ENCODE measurements around the gene ARSG. TPM values are rescaled to one million over a fixed set of nuclear protein-coding genes. Genes with fewer than 3 reads are reported as not detected.

The ARSG gene
- total and polyA plus RNA-seq, 4 experiments from 2014 or later: 10.4 to 19.1 (median 13.1) TPM

GRCh38 chr17:68446626-68447041 is 155.3 kb downstream of the ARSG start:
- intact Hi-C loops (cut with micrococcal nuclease): loop anchor here (5.0 kb wide), 1 partner anchor 389 kb away; no protein-coding TSS in a partner anchor

GRCh38 chr17:68449021-68449739 is 157.9 kb downstream of the ARSG start:
- peaks cover 0 to 4% (median 1%) of the 10 kb centered on the region in 4 donors for H3K4me1 Mint-ChIP-seq
- H3K4me3 Mint-ChIP-seq: no peak overlapping the region
- H3K36me3 Mint-ChIP-seq: peaks cover 23 to 25% of the 10 kb centered on the region in 2 donors
- intact Hi-C loops (cut with micrococcal nuclease): loop anchor here (5.0 kb wide), 1 partner anchor 392 kb away; no protein-coding TSS in a partner anchor
- POLR2A ChIA-PET (ENCODE audit: partially characterized antibody): no interaction called here
- no peaks in the 10 kb centered on the region for H3K9me3 ChIP-seq (ENCODE audit: control insufficient read depth in 1 of 2, low read length in 2 of 2)
- H3K27ac Mint-ChIP-seq: no peak overlapping the region
- H3K27me3 Mint-ChIP-seq: no peaks in the 10 kb centered on the region
- H3K27me3 ChIP-seq (ENCODE audit: insufficient read depth, low read length): no peaks in the 10 kb centered on the region
- CTCF ChIA-PET (ENCODE audit: partially characterized antibody): no interaction called here
- H3K4me3 ChIP-seq (ENCODE audit: low read length in 2 of 2): no peak overlapping the region
- no peaks in the 10 kb centered on the region for H3K4me1 ChIP-seq (ENCODE audit: insufficient read depth, low read length)
- H3K27ac ChIP-seq (ENCODE audit: low read depth, low read length): no peak overlapping the region
- H3K36me3 ChIP-seq (ENCODE audit: insufficient read depth, low read length): peaks cover 7% of the 10 kb centered on the region
- no peak for DNase-seq
- no peaks in the 10 kb centered on the region for H3K9me3 Mint-ChIP-seq

More at GRCh38 chr17:68446626-68447041, 155.3 kb downstream of the ARSG start:
- H3K9me3 ChIP-seq (ENCODE audit: control insufficient read depth in 1 of 2, low read length in 2 of 2): no peaks in the 10 kb centered on the region
- Mint-ChIP-seq H3K4me3 (no peak overlapping the region), H3K36me3 (peaks cover 22 to 25% of the 10 kb centered on the region in 2 donors), H3K9me3 (no peaks in the 10 kb centered on the region), H3K27ac (peak overlapping the region in 2 of 7 donors; percentile 23 to 36), H3K27me3 (no peaks in the 10 kb centered on the region), H3K4me1 (peaks cover 2 to 4% (median 2%) of the 10 kb centered on the region in 4 donors)
- H3K4me3 ChIP-seq (ENCODE audit: low read length in 2 of 2): no peak overlapping the region
- peaks cover 7% of the 10 kb centered on the region for H3K36me3 ChIP-seq (ENCODE audit: insufficient read depth, low read length)
- no peak for DNase-seq
- POLR2A ChIA-PET (ENCODE audit: partially characterized antibody): interaction anchor here (1.2 to 1.8 kb wide), 2 partner anchors 9 kb away, joined by 4 to 5 read pairs; no protein-coding TSS in a partner anchor
- no peaks in the 10 kb centered on the region for H3K27me3 ChIP-seq (ENCODE audit: insufficient read depth, low read length)
- CTCF ChIA-PET (ENCODE audit: partially characterized antibody): interaction anchor here (0.6 to 1.5 kb wide), 4 partner anchors 9 to 274 kb away, joined by 3 to 4 read pairs (median 3); no protein-coding TSS in a partner anchor
- peaks cover under 1% of the 10 kb centered on the region for H3K4me1 ChIP-seq (ENCODE audit: insufficient read depth, low read length)
- H3K27ac ChIP-seq (ENCODE audit: low read depth, low read length): no peak overlapping the region

- H3K27me3 Mint-ChIP-seq: no peaks in the 10 kb centered on the region
- H3K4me1 Mint-ChIP-seq: peaks cover 0 to 4% (median 1%) of the 10 kb centered on the region in 4 donors
- CTCF ChIA-PET (ENCODE audit: partially characterized antibody): interaction anchor here (1.6 kb wide), 1 partner anchor 15 kb away, joined by 4 read pairs; no protein-coding TSS in a partner anchor
- peaks cover 23 to 25% of the 10 kb centered on the region in 2 donors for H3K36me3 Mint-ChIP-seq
- H3K4me3 ChIP-seq (ENCODE audit: low read length in 2 of 2): no peak overlapping the region
- POLR2A ChIA-PET (ENCODE audit: partially characterized antibody): no interaction called here
- no peak overlapping the region for H3K4me3 Mint-ChIP-seq
- no peaks in the 10 kb centered on the region for H3K9me3 Mint-ChIP-seq
- H3K4me1 ChIP-seq (ENCODE audit: insufficient read depth, low read length): peaks cover 1% of the 10 kb centered on the region
- DNase-seq: no peak
- H3K27ac Mint-ChIP-seq: no peak overlapping the region
- peaks cover 7% of the 10 kb centered on the region for H3K36me3 ChIP-seq (ENCODE audit: insufficient read depth, low read length)
- no peaks in the 10 kb centered on the region for H3K9me3 ChIP-seq (ENCODE audit: control insufficient read depth in 1 of 2, low read length in 2 of 2)
- intact Hi-C loops (cut with micrococcal nuclease): no loop called here
- no peak overlapping the region for H3K27ac ChIP-seq (ENCODE audit: low read depth, low read length)
- no peaks in the 10 kb centered on the region for H3K27me3 ChIP-seq (ENCODE audit: insufficient read depth, low read length)
These were observed 159.1 kb downstream of the ARSG start for GRCh38 chr17:68450391-68450790.

GRCh38 chr17:68450801-68451200 is 159.5 kb downstream of the ARSG start:
- H3K27me3 ChIP-seq (ENCODE audit: insufficient read depth, low read length): no peaks in the 10 kb centered on the region
- ChIA-PET CTCF (ENCODE audit: partially characterized antibody) (interaction anchor here (1.6 kb wide), 1 partner anchor 15 kb away, joined by 4 read pairs; no protein-coding TSS in a partner anchor), POLR2A (ENCODE audit: partially characterized antibody) (no interaction called here)
- H3K4me1 Mint-ChIP-seq: peaks cover 0 to 6% (median 1%) of the 10 kb centered on the region in 4 donors
- intact Hi-C loops (cut with micrococcal nuclease): no loop called here
- H3K27me3 Mint-ChIP-seq: no peaks in the 10 kb centered on the region
- H3K9me3 ChIP-seq (ENCODE audit: control insufficient read depth in 1 of 2, low read length in 2 of 2): no peaks in the 10 kb centered on the region
- peaks cover 23 to 25% of the 10 kb centered on the region in 2 donors for H3K36me3 Mint-ChIP-seq
- H3K27ac ChIP-seq (ENCODE audit: low read depth, low read length): no peak overlapping the region
- H3K9me3 Mint-ChIP-seq: no peaks in the 10 kb centered on the region
- no peak overlapping the region for H3K4me3 Mint-ChIP-seq
- H3K4me1 ChIP-seq (ENCODE audit: insufficient read depth, low read length): peaks cover 5% of the 10 kb centered on the region
- H3K36me3 ChIP-seq (ENCODE audit: insufficient read depth, low read length): peaks cover 7% of the 10 kb centered on the region
- no peak for DNase-seq
- H3K4me3 ChIP-seq (ENCODE audit: low read length in 2 of 2): no peak overlapping the region
- no peak overlapping the region for H3K27ac Mint-ChIP-seq

GRCh38 chr17:68451670-68452354 is 160.5 kb downstream of the ARSG start:
- ChIA-PET POLR2A (ENCODE audit: partially characterized antibody) (interaction anchor here (1.3 kb wide), 2 partner anchors 15 to 160 kb away, joined by 3 read pairs; partner anchors contain the start of gene ARSG), CTCF (ENCODE audit: partially characterized antibody) (interaction anchor here (0.6 kb wide), 1 partner anchor 79 kb away, joined by 3 read pairs; no protein-coding TSS in a partner anchor)
- intact Hi-C loops (cut with micrococcal nuclease): no loop called here
- Histone ChIP-seq H3K9me3 (ENCODE audit: control insufficient read depth in 1 of 2, low read length in 2 of 2) (no peaks in the 10 kb centered on the region), H3K27ac (ENCODE audit: low read depth, low read length) (no peak overlapping the region), H3K4me3 (ENCODE audit: low read length in 2 of 2) (no peak overlapping the region), H3K27me3 (ENCODE audit: insufficient read depth, low read length) (no peaks in the 10 kb centered on the region), H3K36me3 (ENCODE audit: insufficient read depth, low read length) (peaks cover 7% of the 10 kb centered on the region), H3K4me1 (ENCODE audit: insufficient read depth, low read length) (peaks cover 15% of the 10 kb centered on the region)
- Mint-ChIP-seq H3K27ac (no peak overlapping the region), H3K27me3 (no peaks in the 10 kb centered on the region), H3K4me3 (no peak overlapping the region), H3K36me3 (peaks cover 22 to 23% of the 10 kb centered on the region in 2 donors), H3K9me3 (no peaks in the 10 kb centered on the region), H3K4me1 (peaks cover 3 to 16% (median 8%) of the 10 kb centered on the region in 4 donors)
- DNase-seq: no peak

- POLR2A ChIA-PET (ENCODE audit: partially characterized antibody): interaction anchor here (1.3 kb wide), 2 partner anchors 16 to 161 kb away, joined by 3 read pairs; partner anchors contain the start of gene ARSG
- Mint-ChIP-seq H3K4me3 (no peak overlapping the region), H3K4me1 (peaks cover 4 to 22% (median 11%) of the 10 kb centered on the region in 4 donors), H3K36me3 (peaks cover 20 to 22% of the 10 kb centered on the region in 2 donors), H3K27me3 (no peaks in the 10 kb centered on the region), H3K9me3 (no peaks in the 10 kb centered on the region), H3K27ac (no peak overlapping the region)
- CTCF ChIA-PET (ENCODE audit: partially characterized antibody): interaction anchor here (1.2 to 1.4 kb wide), 2 partner anchors 9 to 16 kb away, joined by 3 to 5 read pairs; no protein-coding TSS in a partner anchor
- H3K4me1 ChIP-seq (ENCODE audit: insufficient read depth, low read length): peaks cover 16% of the 10 kb centered on the region
- no peak overlapping the region for H3K4me3 ChIP-seq (ENCODE audit: low read length in 2 of 2)
- intact Hi-C loops (cut with micrococcal nuclease): no loop called here
- H3K9me3 ChIP-seq (ENCODE audit: control insufficient read depth in 1 of 2, low read length in 2 of 2): no peaks in the 10 kb centered on the region
- H3K27ac ChIP-seq (ENCODE audit: low read depth, low read length): no peak overlapping the region
- no peaks in the 10 kb centered on the region for H3K27me3 ChIP-seq (ENCODE audit: insufficient read depth, low read length)
- no peak for DNase-seq
- H3K36me3 ChIP-seq (ENCODE audit: insufficient read depth, low read length): peaks cover 7% of the 10 kb centered on the region
These were observed 161.5 kb downstream of the ARSG start for GRCh38 chr17:68452724-68453290.
